GM12878 (cell line): Measurements from ENCODE around the gene NSMCE1. TPM values are rescaled to one million over a fixed set of nuclear protein-coding genes. Genes with fewer than 3 reads are reported as not detected.

Experiments
- BHLHE40 ChIP-seq, 2 experiments: fragments of 450-650 bp in 1 of 2; IDR thresholded peaks; 2 replicates each; pipeline ENCODE4 v1.6.1; 2011 to 2017; ENCODE audit warnings: low read depth in 2 of 2, borderline replicate concordance in 1 of 2, improper control_type of control experiment in 1 of 2, low read length in 1 of 2, mild to moderate bottlenecking in 1 of 2
- DPF2 ChIP-seq: fragments of 450-650 bp; IDR thresholded peaks from 2 replicates; pipeline ENCODE4 v1.6.1; 2017; ENCODE audit warnings: mild to moderate bottlenecking
- EP300 ChIP-seq, 2 experiments: fragments of 150-350 bp in 1 of 2; IDR thresholded peaks; 2 replicates each; pipeline ENCODE4 v1.6.1; 2011 to 2012; ENCODE audit warnings: low read depth in 2 of 2, low read length in 2 of 2, borderline replicate concordance in 1 of 2, improper control_type of control experiment in 1 of 2, inconsistent platforms in 1 of 2; ENCODE audit not compliant: control insufficient read depth in 1 of 2
- IKZF2 ChIP-seq, 2 experiments: fragments of 450-650 bp; IDR thresholded peaks; 2 replicates each; pipeline ENCODE4 v1.6.1; 2017; ENCODE audit warnings: mild to moderate bottlenecking in 2 of 2, moderate library complexity in 2 of 2
- MLLT1 ChIP-seq: fragments of 450-650 bp; IDR thresholded peaks from 2 replicates; pipeline ENCODE4 v1.6.1; 2016; ENCODE audit warnings: mild to moderate bottlenecking
- MTA2 ChIP-seq: fragments of 450-650 bp; IDR thresholded peaks from 2 replicates; pipeline ENCODE4 v1.6.1; 2016; ENCODE audit warnings: low read depth, mild to moderate bottlenecking, moderate library complexity
- NBN ChIP-seq: fragments of 450-650 bp; IDR thresholded peaks from 2 replicates; pipeline ENCODE4 v1.6.1; 2016
- NR2F1 ChIP-seq: fragments of 450-650 bp; conservative IDR thresholded peaks from 2 replicates; pipeline ENCODE4 v1.6.1; 2017; ENCODE audit warnings: mild to moderate bottlenecking
- PKNOX1 ChIP-seq: fragments of 450-650 bp; IDR thresholded peaks from 2 replicates; pipeline ENCODE4 v1.6.1; 2016; ENCODE audit warnings: mild to moderate bottlenecking
- POU2F2 ChIP-seq: IDR thresholded peaks from 3 replicates; pipeline ENCODE4 v1.6.1; 2011; ENCODE audit warnings: low read depth, mild to moderate bottlenecking, low read length, borderline replicate concordance
- SKIL ChIP-seq: fragments of 450-650 bp; IDR thresholded peaks from 2 replicates; pipeline ENCODE4 v1.6.1; 2017; ENCODE audit warnings: mild to moderate bottlenecking, low read depth, inconsistent platforms; ENCODE audit not compliant: poor library complexity, severe bottlenecking
- SPI1 ChIP-seq: IDR thresholded peaks from 2 replicates; pipeline ENCODE4 v1.6.1; 2011; ENCODE audit warnings: low read depth, mild to moderate bottlenecking, low read length, moderate library complexity, borderline replicate concordance; ENCODE audit not compliant: insufficient read depth
- ZNF217 ChIP-seq: fragments of 450-650 bp; IDR thresholded peaks from 2 replicates; pipeline ENCODE4 v1.6.1; 2017; ENCODE audit warnings: antibody characterized with exemption, mild to moderate bottlenecking
- polyA plus RNA-seq, 11 experiments: library from polyadenylated mRNA; depleted of rRNA in 4 of 11; unstranded in 6 of 11; stranded (reverse) in 5 of 11; fragments of >200 nt; fragmentation: Nextera tagmentation in 4 of 11; fragmentation: Illumina TruSeq in 1 of 11; extraction: Ambion mirVana in 4 of 11; extraction: Trizol in 1 of 11; gene quantifications; 1 replicate in 1 of 11; 2 replicates in 10 of 11; pipeline versions ENCODE4 v1.2.1 to v1.2.3, GENCODE V29; 2011 to 2016; ENCODE audit warnings: inconsistent platforms in 2 of 11, missing spikeins in 2 of 11, low read depth in 1 of 11
- total RNA-seq, 4 experiments: library from RNA; depleted of rRNA in 3 of 4; stranded (reverse); fragments of >200 nt in 3 of 4; fragmentation: Illumina TruSeq in 1 of 4; extraction: Trizol in 1 of 4; gene quantifications; 2 replicates each; pipeline versions ENCODE4 v1.2.1 to v1.2.3, GENCODE V29; 2013 to 2021

Gene NSMCE1
- total and polyA plus RNA-seq, 10 of the 15 experiments (the other 5 are each of a cell fraction or from before 2014, with no cell fraction given), result 54.0 to 214 (median 71.4) TPM

DNA sequence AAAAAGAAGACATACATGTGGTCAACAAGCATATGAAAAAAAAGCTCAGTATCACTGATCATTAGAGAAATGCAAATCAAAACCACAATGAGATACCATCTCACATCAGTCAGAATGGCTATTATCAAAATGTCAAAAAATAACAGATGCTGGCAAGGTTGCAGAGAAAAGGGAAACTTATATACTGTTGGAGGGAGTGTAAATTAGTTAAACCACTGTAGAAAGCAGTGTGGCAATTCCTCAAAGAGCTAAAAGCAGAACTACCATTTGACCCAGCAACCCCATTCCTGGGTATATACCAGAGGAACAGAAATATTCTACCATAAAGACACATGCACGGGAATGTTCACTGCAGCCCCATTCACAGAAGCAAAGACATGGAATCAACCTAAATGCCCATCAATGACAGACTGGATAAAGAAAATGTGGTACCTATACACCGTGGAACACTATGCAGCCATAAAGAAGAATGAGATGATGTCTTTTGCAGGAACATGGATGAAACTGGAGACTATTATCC is 5.6 kb downstream of the NSMCE1 start (continued):
- TF ChIP-seq MLLT1 (peak; percentile 45; the same call in 1 of the 2 replicates), DPF2 (peak; percentile 84), IKZF2 (IDR thresholded peaks at IDR 0.05) (peak; percentile 79 to 87), MTA2 (peak; percentile 97), ZNF217 (peak; percentile 91), SKIL (peak; percentile 63), NBN (peak; percentile 86), EP300 (IDR thresholded peaks at IDR 0.05; ENCODE audit: borderline replicate concordance in 1 of 2, control insufficient read depth in 1 of 2, low read depth in 2 of 2, low read length in 2 of 2) (peak in 1 of 2 experiments; percentile 16; a peak in 1 of 4 replicates), POU2F2 (peak; percentile 49; the same call in 1 of the 3 replicates), PKNOX1 (peak; percentile 81), NR2F1 (peak; percentile 78), BHLHE40 (IDR thresholded peaks at IDR 0.05; ENCODE audit: borderline replicate concordance in 1 of 2, low read depth in 2 of 2, low read length in 1 of 2) (peak in 1 of 2 experiments; percentile 51; a peak in 1 of 4 replicates), SPI1 (peak; percentile 4; the same call in 1 of the 2 replicates)
